ENCODE results near the gene MAP7. TPM values are rescaled to one million over a fixed set of nuclear protein-coding genes. Genes with fewer than 3 reads are reported as not detected.

Gene MAP7
- total RNA-seq, 2 experiments from 2014 or later: 0.45 to 0.49 TPM

DNA sequence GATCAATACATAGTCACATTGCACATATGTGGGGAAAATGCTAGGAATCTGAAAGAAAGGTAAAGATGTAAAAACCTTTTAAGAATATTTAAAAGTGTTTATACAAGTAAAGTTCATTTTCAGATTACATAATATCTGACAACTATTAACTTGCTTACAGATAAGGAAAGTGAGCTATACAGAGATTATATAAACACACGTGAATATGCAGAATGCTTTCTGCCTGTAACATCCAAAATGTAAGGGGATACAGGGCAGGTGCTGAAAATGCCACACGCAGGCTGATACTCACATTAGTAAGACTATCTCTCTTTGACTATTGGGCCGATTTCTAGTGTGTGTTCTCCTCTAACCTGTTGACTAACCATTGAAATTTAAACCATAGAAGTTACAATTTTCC is 17.9 kb upstream of the MAP7 start:
- Mint-ChIP-seq H3K27ac (no peak overlapping the region), H3K27me3 (no peaks in the 10 kb centered on the region), H3K4me3 (no peak overlapping the region), H3K4me1 (ENCODE audit: low read depth) (peaks cover 15% of the 10 kb centered on the region), H3K9me3 (peaks cover 5% of the 10 kb centered on the region), H3K36me3 (ENCODE audit: low read depth) (peaks cover 66% of the 10 kb centered on the region)
- intact Hi-C loops (cut with DNase I, micrococcal nuclease): no loop called here
- ChIA-PET POLR2A (no interaction called here), CTCF (no interaction called here)
- Histone ChIP-seq H3K36me3 (ENCODE audit: insufficient read depth, low read length) (peaks cover 45% of the 10 kb centered on the region), H3K27me3 (ENCODE audit: control insufficient read depth in 1 of 2, insufficient read depth in 2 of 2, low read length in 2 of 2) (no peaks in the 10 kb centered on the region), H3K4me3 (ENCODE audit: low read length) (no peak overlapping the region), H3K9me3 (ENCODE audit: control insufficient read depth in 1 of 2, insufficient read depth in 1 of 2, low read length in 2 of 2) (peaks cover 4 to 11% of the 10 kb centered on the region in 2 experiments), H3K27ac (ENCODE audit: low read depth in 1 of 2, low read length in 2 of 2) (no peak overlapping the region), H3K4me1 (ENCODE audit: insufficient read depth, low read length) (no peaks in the 10 kb centered on the region)
- DNase-seq (no peak), ATAC-seq (ENCODE audit: poor library complexity) (no peak)
- TF ChIP-seq CTCF (IDR thresholded peaks at IDR 0.05): no peak

- H3K27me3 Mint-ChIP-seq: no peaks in the 10 kb centered on the region
- Histone ChIP-seq H3K27me3 (ENCODE audit: control insufficient read depth in 1 of 2, insufficient read depth in 2 of 2, low read length in 2 of 2) (no peaks in the 10 kb centered on the region), H3K9me3 (ENCODE audit: control insufficient read depth in 1 of 2, insufficient read depth in 1 of 2, low read length in 2 of 2) (peaks cover 4 to 11% of the 10 kb centered on the region in 2 experiments), H3K4me1 (ENCODE audit: insufficient read depth, low read length) (no peaks in the 10 kb centered on the region), H3K27ac (ENCODE audit: low read depth in 1 of 2, low read length in 2 of 2) (no peak overlapping the region), H3K4me3 (ENCODE audit: low read length) (no peak overlapping the region), H3K36me3 (ENCODE audit: insufficient read depth, low read length) (peaks cover 46% of the 10 kb centered on the region)
- DNase-seq (no peak), ATAC-seq (ENCODE audit: poor library complexity) (no peak)
- H3K4me3 Mint-ChIP-seq: no peak overlapping the region
- intact Hi-C loops (cut with DNase I, micrococcal nuclease): no loop called here
- POLR2A ChIA-PET: no interaction called here
- H3K4me1 Mint-ChIP-seq (ENCODE audit: low read depth): peaks cover 15% of the 10 kb centered on the region
- TF ChIP-seq CTCF (IDR thresholded peaks at IDR 0.05): no peak
- no peak overlapping the region for H3K27ac Mint-ChIP-seq
- peaks cover 5% of the 10 kb centered on the region for H3K9me3 Mint-ChIP-seq
- CTCF ChIA-PET: no interaction called here
- H3K36me3 Mint-ChIP-seq (ENCODE audit: low read depth): peaks cover 65% of the 10 kb centered on the region
Measured at GRCh38 chr6:136567688-136568087, 17.5 kb upstream of the MAP7 start.

GRCh38 chr6:136566851-136567250 is 16.6 kb upstream of the MAP7 start:
- Mint-ChIP-seq H3K27me3 (no peaks in the 10 kb centered on the region), H3K4me1 (ENCODE audit: low read depth) (peaks cover 15% of the 10 kb centered on the region), H3K36me3 (ENCODE audit: low read depth) (peaks cover 66% of the 10 kb centered on the region), H3K4me3 (no peak overlapping the region), H3K27ac (no peak overlapping the region), H3K9me3 (peaks cover 5% of the 10 kb centered on the region)
- peaks cover 54% of the 10 kb centered on the region for H3K36me3 ChIP-seq (ENCODE audit: insufficient read depth, low read length)
- TF ChIP-seq CTCF (IDR thresholded peaks at IDR 0.05): no peak
- ATAC-seq (ENCODE audit: poor library complexity) (no peak), DNase-seq (no peak)
- H3K9me3 ChIP-seq (ENCODE audit: control insufficient read depth in 1 of 2, insufficient read depth in 1 of 2, low read length in 2 of 2): peaks cover 0 to 10% of the 10 kb centered on the region in 2 experiments
- no peaks in the 10 kb centered on the region for H3K4me1 ChIP-seq (ENCODE audit: insufficient read depth, low read length)
- no peaks in the 10 kb centered on the region for H3K27me3 ChIP-seq (ENCODE audit: control insufficient read depth in 1 of 2, insufficient read depth in 2 of 2, low read length in 2 of 2)
- intact Hi-C loops (cut with DNase I, micrococcal nuclease): no loop called here
- POLR2A ChIA-PET: no interaction called here
- H3K4me3 ChIP-seq (ENCODE audit: low read length): no peak overlapping the region
- H3K27ac ChIP-seq (ENCODE audit: low read depth in 1 of 2, low read length in 2 of 2): no peak overlapping the region
- CTCF ChIA-PET: interaction anchor here (1.1 kb wide), 1 partner anchor 16 kb away, joined by 6 read pairs; the partner anchor contains the start of gene MAP7

All from CD4-positive, alpha-beta T cell (primary cell).